NCI-H2107 (cell line): ENCODE results near the gene TTLL7.
A peak's percentile ranks its signal among the peaks of the same experiment; 100 is the strongest.

Experiments
- DNase-seq: peaks from one replicate; lab custom pipeline; 2025; lab: John Stamatoyannopoulos, UW

TTLL7 gene

DNA sequence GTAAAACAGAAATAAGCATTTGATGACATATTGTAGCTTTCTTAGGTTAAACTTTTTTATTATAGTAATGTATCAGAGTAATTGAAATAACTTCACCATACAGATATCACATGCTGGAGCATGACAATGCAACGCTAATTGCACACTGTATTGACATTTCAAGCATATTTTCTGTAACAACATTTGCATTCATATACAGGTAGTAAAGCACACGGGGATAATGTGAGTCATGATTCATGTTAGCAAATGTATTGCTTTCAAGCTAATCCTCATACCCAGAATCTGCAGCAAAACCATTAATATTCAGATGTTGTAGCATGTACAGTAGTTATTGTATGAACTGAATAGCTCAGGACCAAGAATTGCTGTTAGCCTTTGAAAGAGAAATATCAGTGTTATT, 133.9 kb downstream of the TTLL7 start:
- DNase-seq = no peak

DNA sequence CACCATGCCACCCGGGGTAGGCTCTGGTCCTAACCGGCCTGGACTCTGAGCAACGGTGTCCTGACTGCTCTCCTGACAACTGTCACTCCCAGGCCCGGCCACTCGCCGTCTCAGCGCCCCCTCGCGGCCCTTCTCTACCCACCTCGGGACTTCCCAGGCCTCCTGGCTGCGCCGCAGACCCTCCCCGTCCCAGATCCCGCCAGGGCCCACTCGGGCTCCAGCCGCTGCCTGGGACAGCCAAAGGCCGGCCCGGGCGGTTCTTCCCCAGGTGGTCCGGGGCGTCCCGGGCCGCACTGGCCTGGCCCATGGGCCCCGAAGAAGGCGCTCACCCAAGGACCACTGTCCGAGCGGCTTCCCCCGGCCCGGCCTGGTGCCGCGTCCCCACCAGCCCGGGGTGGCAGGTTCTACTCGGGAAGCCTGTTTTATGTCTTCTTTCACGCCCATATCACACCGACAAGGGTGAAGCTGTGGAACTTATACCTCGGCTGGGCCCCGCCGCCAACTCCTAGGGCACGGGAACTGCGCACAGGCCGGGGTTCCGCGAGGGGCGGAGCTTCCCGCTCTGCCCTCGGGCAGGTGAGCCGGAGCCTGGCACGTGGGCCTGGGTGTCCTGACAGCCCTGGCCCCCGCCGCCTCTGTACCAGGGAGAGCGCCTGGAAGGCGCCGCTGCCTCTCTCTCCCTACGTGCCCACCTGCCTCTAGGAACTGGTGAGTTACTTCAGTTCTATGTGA, 138.3 kb downstream of the TTLL7 start:
- DNase-seq = peak; percentile 9

DNA sequence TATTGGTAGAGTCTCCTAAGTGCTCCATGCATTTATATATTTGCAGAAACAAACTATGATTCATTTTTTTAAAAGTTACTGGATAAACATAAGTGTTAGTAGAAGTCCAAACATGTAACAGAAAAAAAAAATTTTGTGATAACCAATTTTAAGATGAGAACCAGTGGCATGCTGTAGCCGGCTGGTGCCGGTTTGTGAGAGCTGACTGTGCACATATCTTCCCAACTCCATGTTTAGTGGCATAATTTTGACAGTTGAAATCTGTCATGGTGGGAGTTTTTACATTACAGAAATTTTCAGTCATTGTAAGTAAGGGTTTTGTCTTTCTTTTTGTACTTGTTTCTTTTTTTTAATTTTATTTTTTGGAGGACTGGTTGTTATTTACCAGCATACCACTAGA, 141.2 kb downstream of the TTLL7 start:
- no peak for DNase-seq

DNA sequence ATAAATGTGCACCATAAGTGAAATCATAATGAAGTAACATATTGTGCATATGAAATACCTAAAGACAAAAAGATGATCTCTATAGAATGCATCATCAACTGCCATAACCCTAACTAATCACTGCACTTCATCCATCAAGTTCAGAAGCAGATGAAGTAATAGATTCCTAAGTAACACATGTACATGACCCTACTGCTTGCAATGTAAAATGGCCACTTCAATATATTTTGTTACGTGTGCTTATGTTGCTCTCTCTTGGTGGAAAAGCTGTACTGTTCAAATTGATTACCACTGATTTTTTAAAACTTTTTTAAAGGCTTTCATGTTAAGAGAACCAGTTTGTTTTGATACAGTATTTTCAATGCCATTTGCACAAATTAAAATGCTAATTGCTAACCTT, 141.8 kb downstream of the TTLL7 start:
- DNase-seq = peak; percentile 21

DNA sequence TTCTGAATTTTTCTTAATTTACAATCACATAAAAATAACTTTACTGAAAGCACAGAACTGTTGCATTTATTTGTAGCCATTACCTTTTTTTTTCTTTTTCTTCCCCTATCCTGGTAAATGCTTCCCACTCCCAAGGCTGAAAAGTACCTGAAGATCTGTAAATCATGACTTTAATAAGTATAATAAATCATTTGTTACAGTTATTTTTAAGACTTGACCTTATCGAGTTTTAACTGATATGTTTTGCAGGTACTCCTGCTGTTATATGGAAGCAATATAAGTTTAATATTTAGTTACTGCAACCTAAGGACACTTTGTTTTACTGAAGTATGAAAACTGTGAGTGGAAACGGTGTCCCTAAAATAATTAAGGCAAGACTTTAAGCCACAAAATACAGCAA, 142.6 kb downstream of the TTLL7 start:
- no peak for DNase-seq

DNA sequence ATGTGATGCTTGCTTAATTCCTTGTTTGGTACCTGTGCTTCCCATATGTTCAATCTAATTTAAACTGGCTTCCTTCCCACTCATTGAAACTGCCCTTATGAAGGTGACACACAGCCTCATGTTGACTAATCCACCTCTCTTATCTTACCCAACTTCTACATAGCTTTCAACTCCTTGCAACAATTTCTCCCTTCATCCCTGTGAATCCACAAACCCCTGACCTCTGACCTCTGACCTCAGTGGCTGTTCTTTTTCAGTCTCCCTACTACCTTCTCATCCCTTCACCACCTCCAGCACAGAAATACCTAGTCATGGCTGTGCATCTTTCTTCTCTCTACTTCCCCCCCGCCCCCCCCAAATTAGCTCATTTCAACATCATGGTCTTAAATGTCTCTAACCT, 144.5 kb downstream of the TTLL7 start:
- DNase-seq = no peak

DNA sequence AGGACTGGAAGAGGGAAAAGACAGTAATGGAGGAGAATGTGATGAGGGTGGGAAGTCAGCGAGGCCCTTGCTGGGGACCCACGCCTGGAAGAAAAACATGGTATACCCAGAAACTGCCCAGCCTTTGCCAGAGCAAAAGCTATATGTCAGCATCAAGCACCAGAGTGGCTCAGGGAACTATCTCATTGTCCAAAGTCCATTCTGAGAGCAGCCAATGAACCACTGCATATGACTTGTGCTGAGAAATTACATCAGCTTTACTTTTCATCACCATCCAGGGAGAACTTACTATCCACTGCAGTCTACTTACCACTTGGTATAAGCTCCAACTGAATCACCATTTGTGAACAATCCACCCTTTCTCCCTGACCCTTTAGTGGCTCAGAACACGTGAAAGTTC, 148.1 kb downstream of the TTLL7 start:
- DNase-seq = no peak

DNA sequence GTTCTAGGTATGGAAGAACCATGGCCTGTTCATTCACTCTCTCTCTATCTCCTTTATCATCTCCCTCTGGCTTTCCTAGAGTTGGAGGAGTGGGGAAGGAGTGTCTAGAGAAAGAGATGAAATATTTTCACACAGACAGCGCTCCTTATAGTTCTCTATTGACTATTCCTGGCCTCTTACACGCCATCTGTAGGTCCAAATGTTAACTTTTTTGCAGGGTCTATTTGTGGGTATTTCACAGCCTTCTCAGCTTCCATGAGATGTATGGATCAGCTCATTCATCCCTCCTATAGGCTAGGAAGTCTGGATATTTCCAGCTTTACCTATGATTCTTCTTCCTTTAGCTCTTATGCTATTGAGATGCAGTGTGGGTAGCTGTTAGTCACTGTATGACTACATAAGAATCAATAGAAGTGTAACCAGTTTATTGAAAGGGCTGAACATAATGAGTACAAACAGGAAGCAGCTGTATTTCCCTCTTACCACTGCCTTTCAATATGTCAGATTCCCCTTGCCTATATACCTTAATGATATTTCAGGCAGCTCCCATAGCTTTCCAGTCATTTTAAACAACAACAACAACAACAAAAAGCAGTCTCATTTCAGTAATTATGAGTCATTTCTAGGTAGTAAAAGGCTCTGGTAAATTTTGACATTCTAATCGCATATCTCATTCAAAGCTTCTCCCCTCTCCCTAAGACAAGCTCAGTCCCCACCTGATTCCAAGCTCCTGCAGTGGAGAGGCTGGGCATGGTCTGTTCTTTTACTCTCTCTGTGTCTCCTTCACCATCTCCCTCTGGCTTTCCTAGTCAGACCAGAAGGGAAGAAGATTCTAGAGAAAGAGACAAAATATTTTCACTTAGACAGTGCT, 149.5 kb downstream of the TTLL7 start:
- DNase-seq = no peak

DNA sequence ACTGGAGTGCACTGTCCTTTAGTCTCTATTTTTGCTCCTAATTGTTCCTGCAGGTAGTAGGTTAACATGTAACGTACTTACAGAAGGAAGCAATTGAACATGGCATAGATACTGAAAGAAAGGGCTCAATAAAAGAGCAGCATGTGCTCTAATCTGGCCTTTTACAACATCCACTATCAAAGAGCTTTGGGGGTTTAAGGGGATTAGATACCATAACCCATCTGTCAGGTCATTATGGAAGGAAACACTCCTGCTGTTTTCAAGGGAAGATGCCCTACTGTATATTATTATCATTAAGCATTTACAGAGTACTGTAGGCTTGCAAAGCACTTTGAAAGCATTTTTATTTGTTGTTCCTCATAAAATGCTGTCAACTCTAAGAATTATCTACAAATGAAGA, 152.8 kb downstream of the TTLL7 start:
- no peak for DNase-seq

DNA sequence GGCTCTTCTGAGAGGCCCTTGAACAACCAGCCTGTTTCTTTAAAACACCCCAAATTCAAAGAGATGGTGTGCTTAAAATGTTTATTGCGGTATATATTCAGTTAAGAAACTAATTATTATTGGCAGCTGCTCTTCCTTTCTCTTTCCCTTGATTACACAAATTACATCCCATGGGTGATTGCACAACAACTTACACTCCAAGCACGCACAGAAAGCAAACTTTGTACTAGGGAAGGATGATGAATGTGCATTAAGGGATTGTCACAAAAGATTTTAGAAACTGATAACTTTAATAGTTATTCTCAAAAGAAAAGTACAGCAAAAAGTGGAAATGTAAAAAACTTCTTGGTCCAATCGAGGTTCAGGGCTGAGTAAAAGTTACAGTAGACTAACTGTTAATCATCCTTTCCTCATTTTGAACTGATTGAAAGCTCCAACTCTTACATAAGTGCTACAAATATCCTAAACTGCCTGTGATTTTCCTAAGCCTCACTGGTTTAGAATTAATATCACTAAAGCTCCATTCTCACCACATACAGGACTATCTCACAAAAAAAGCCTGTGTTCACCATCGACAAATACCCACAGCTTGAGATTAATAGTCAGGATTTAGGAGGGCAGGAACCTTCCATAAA, 153.4 kb downstream of the TTLL7 start:
- no peak for DNase-seq

DNA sequence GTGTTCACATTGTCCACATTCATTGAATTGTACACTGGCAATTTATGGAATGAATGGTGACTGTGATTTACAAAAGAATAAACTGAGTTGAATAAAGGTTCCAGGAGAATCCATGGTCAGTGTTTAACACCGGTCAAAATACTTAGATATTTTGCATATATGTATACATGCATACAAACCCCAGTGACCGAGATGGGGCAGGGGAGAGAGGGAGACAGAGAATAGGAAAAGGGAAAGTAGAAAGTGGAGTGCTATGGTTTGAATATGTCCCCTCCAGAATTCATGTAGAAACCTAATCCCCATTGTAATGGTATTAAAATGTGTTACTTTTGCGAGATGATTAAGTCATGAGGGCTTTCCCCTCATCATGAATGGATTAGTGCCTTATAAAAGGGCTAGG, 154.4 kb downstream of the TTLL7 start:
- DNase-seq = no peak

DNA sequence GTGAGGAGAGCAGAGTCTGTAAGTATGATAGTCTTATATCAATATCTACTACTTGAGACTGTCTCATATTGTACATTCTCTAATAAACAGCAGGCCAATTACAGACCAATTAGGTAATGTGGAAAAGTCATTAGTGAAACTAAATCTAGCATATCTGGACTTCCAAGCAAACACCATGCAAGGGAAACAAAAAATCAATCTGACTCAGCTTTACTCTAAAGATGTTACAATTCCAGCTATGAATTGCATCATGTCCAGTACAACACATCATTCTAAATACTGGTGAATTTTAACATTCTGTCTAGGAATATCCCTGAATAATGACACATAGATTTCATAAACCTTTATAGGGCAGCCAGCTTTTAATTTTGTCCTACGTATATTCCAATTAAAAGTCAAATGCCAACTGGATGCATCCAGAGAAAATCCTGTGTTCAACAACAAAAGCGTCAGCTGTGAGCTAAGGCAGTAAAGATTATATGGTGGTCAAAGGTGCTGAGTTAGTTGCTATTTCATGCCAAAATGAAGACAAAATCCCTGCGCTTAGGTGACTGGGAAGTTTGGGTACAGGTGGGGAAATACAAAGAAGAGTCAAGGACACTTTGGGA, 159.3 kb downstream of the TTLL7 start:
- DNase-seq = no peak

DNA sequence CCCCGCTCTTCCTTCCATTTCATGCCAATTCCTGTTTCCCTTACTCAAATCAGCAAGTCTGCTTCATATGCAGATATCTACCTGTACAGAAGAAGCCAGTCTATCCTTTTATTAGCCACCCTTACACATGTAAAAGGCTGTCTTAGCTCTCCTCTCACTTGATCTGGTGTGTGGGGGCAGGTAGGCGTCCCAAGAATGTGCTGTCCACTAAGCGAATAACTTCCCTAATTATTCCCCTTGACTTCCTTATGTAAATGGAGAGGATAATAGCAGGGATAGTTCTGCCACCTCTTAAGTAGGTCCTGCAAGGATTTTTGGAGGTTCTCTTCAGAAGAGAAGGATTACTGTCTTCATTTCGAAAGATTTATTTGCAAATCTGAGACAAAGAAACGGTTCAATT, 160.4 kb downstream of the TTLL7 start:
- no peak for DNase-seq

DNA sequence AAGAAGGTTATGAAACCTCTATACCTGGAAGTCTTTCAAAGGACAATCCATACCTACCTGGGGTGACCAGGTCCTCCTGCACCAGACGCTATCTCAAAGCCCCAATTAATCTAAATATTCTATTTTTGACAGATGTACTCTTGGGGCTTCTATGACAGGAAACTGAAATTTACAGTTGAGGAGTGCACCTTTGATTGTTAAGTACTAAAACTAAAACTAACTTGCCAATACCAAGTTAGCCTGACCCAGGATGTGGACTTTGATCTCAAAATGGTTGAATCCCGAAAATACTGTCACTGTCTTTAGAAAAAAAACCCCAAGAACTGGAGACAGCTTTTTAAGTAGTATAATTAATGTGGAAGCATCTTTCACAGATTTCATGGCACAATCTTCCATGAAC, 162.4 kb downstream of the TTLL7 start:
- no peak for DNase-seq

DNA sequence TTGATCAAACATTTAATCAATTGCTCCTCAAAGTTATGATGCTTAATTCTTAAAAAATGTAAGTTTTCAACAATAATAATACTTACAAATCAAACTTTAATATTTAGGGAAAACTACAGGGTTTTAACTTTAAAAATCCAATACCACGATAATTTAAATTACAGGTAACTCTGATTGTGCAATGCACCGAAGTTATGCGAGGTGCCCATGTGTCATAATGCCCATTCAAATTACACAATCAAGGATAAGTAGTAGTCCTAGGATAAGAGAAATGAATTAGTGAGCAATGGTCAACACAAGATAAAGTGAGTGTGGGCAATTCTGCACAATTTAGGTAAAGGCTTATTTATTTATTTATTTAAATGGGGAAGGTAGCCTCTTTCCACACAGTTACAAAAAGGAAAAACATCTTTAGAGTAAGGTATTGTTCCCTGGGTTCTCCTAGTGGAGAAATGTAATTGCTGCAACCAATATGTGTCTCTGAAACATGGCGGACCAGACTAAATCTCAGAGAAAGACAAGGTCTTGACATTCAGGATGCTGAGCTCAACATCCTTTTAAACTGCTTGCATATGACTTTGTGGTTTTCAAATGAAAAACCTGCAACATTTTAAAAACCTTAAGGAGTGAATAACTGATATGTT, 164.2 kb downstream of the TTLL7 start:
- DNase-seq = no peak

DNA sequence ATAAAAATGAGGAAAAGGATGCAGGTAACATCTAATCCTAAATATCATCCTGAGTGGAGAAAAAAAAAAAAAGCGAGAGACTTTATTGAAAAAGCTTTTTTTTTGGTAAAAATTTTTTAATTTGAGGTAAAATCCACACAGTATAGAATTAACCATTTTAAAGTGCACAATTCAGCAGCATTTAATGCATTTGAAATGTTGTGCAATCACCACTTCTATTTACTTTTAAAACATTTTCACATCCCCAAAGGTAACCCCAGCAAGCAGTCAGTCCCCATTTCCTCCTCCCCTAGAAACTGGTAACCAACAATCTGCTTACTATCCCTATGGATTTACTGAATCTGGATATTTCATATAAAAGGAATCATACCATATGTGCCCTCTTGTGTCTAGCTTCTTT, 166.7 kb downstream of the TTLL7 start:
- DNase-seq = no peak

DNA sequence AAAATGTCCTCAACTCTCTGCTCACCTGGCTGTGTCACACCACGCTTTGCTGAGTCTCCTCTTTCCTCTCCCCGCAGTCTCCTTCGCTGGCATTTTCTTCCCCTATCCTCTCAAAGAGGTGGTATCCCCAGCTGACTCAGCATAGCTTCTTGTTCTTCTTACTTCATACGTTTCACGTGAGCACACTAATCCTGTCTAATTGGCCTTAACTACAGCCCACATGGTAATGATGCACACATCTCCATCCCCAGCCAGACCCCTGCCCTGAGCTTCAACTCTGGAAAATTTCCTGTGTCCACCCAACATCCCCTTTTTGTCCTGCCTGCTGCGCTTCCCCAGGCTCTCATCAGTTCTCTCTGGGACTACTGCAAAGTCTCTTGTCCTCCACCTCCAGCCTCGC, 169.8 kb downstream of the TTLL7 start:
- DNase-seq = no peak

DNA sequence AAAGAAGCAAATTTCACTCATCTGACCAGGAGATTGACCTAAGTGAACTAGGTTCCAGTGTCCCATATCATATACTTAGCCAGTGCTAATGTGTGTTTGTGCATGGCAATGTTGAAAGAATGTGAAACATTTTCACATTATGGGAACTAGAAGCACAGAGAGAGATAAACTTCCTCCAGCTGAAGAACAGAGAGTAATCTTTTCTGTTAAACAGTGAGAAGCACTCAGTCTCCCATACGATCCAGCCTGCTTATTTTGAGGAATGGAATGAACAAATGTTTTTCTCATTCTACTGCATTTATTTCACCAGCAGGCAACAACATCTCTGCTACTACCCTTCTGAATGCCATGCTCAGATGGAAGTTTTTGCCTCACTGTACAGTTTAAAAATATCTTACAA, 170.5 kb downstream of the TTLL7 start:
- no peak for DNase-seq

DNA sequence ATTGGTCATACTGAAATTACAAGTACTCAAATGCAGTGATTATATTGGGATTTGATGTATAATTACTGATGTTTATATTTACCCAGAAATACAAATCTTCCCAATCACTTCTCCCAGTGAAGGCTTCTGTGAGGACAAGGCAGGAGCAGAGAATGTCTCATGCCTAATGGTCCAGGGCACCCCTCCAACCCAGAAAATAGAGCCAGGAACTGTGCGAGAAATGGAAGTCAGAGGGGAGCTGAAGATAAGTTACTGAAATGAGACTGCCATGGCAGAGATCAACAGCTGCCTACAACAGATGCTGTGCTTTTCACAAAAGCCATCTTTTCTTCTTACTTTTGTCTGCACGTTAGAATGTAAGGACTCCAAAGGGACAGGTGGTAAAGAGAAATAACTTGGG, 171.2 kb downstream of the TTLL7 start:
- DNase-seq = no peak

DNA sequence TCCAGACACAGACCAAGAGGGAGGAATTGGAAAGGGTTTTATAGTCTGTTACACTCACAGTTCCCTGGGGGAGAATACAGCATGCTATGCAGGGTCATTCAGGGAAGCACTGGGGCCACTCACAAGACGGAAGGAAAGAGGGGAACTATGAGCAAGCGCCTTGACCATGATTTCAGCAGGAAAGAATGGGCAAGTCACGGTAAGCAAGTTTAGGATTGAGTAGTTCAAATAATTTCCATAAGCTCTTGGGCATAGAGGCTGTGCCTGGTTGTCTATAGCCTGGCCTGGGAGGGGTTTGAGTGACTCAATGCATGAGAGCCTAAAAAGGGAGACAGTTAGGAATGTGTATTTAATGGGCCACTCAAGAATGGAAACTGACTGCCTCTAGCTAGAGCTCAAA, 176.7 kb downstream of the TTLL7 start:
- no peak for DNase-seq

DNA sequence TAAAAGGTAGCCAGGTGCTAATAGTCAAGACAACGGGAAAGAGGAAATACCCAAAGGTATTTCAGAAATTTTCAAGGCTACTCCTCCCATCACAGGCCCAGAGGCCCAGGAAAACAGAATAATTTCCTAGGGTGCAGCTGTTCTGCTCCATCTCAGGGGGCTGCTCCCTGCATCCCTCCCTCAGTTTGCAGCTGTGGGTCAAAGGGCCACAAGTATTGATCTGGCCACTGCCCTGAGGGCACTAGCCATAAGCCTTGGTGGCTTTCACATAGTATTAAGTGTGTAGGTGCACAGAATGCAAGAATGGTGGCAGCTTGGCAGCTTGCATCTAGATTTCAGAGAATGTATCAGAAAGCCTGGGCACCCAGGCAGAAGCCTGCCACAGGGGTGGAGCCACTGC, 179.5 kb downstream of the TTLL7 start:
- no peak for DNase-seq

DNA sequence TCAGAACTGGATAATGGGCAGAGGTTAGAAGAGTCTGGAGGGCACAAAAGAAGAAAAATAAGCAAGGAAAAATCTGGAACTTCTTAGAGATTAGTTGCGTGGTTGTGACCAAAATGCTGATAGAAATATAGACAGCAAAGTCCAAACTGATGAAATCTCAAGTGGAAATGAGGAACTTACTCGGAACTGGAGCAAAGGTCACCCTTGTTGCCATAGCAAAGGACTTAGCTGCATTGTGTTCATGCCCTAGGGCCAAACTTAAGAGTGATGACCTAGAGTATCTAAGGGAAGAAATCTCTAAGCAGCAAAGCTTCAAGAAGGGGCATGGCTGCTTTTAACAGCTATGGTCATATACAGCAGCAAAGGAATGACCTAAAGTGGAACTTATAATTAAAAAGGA, 180.0 kb downstream of the TTLL7 start:
- DNase-seq = no peak
